Keratinocyte (primary cell): ENCODE data around the gene SKI. TPM values are rescaled to one million over a fixed set of nuclear protein-coding genes. Genes with fewer than 3 reads are reported as not detected.

ENCODE experiments used
- DNase-seq: peaks from one replicate; pipeline ENCODE4 v3.0.0-alpha.2; 2011; ENCODE audit warnings: low read depth, missing footprints, low spot score
- FAIRE-seq: peaks from 2 replicates; lab custom pipeline; 2011; peaks lifted over from hg19 to GRCh38; lab: Jason Lieb, UNC
- H2AFZ ChIP-seq: 2 replicates; pipeline ENCODE4 v1.6.0; 2012; ENCODE audit warnings: low read length, control low read depth, inconsistent platforms; ENCODE audit not compliant: control insufficient read depth
- H3K27ac ChIP-seq: 2 replicates; pipeline ENCODE4 v1.5.1; 2011; ENCODE audit warnings: low read length; ENCODE audit not compliant: control insufficient read depth, insufficient read depth
- H3K27me3 ChIP-seq: 3 replicates; pipeline ENCODE4 v1.6.0; 2011; ENCODE audit warnings: low read length; ENCODE audit not compliant: control insufficient read depth, insufficient read depth; ENCODE audit errors: extremely low read depth
- H3K36me3 ChIP-seq, 2 experiments: 2 replicates in 1 of 2; 3 replicates in 1 of 2; pipeline ENCODE4 v1.5.1; 2011; ENCODE audit warnings: low read length in 2 of 2, mild to moderate bottlenecking in 1 of 2; ENCODE audit not compliant: control insufficient read depth in 2 of 2, insufficient read depth in 2 of 2; ENCODE audit errors: extremely low read depth in 1 of 2
- H3K4me1 ChIP-seq: 3 replicates; pipeline ENCODE4 v1.5.1; 2011; ENCODE audit warnings: low read length; ENCODE audit not compliant: control insufficient read depth, insufficient read depth; ENCODE audit errors: extremely low read depth
- H3K4me2 ChIP-seq: 3 replicates; pipeline ENCODE4 v1.6.0; 2011; ENCODE audit warnings: low read depth, low read length; ENCODE audit not compliant: control insufficient read depth, insufficient read depth; ENCODE audit errors: extremely low read depth
- H3K4me3 ChIP-seq, 3 experiments: fragments of 200-600 bp in 1 of 3; sonication (generic) in 1 of 3; 2 replicates in 2 of 3; 3 replicates in 1 of 3; pipeline ENCODE4 v1.5.1; 2011 to 2016; ENCODE audit warnings: low read length in 3 of 3, mild to moderate bottlenecking in 3 of 3, control low read depth in 2 of 3, inconsistent platforms in 1 of 3, low read depth in 1 of 3, mixed read lengths in 1 of 3, mixed run types in 1 of 3, moderate library complexity in 1 of 3; ENCODE audit not compliant: control insufficient read depth in 2 of 3, insufficient read depth in 2 of 3; ENCODE audit errors: extremely low read depth in 1 of 3
- H3K79me2 ChIP-seq: 2 replicates; pipeline ENCODE4 v1.6.0; 2012; ENCODE audit warnings: low read length; ENCODE audit not compliant: control insufficient read depth, insufficient read depth
- H3K9ac ChIP-seq: 3 replicates; pipeline ENCODE4 v1.6.0; 2011; ENCODE audit warnings: low read length; ENCODE audit not compliant: control insufficient read depth, insufficient read depth; ENCODE audit errors: extremely low read depth
- H3K9me1 ChIP-seq: 3 replicates; pipeline ENCODE4 v1.6.0; 2011; ENCODE audit warnings: low read length; ENCODE audit not compliant: control insufficient read depth, insufficient read depth; ENCODE audit errors: extremely low read depth
- H3K9me3 ChIP-seq: 2 replicates; pipeline ENCODE4 v1.5.1; 2012; ENCODE audit warnings: low read depth, low read length; ENCODE audit not compliant: control insufficient read depth
- H4K20me1 ChIP-seq: 3 replicates; pipeline ENCODE4 v1.6.0; 2011; ENCODE audit warnings: low read length; ENCODE audit not compliant: control insufficient read depth, insufficient read depth; ENCODE audit errors: extremely low read depth
- EZH2 ChIP-seq: IDR thresholded peaks from one replicate; pipeline ENCODE4 v1.6.1; 2012; ENCODE audit warnings: inconsistent platforms, mild to moderate bottlenecking, low read length, moderate library complexity
- dilution Hi-C: fragments of 300-500 bp; cut with MboI; formaldehyde crosslinking; loops from one replicate; pipeline ENCODE4 v1.7.0; 2020; ENCODE audit warnings: low sequenced_read_pairs; ENCODE audit not compliant: extremely low pct_ligation_motif_present
- polyA plus RNA-seq, 5 experiments: library from polyadenylated mRNA; depleted of rRNA in 3 of 5; stranded (reverse) in 3 of 5; stranded (forward) in 1 of 5; unstranded in 1 of 5; fragments of >200 nt; gene quantifications; 1 replicate in 1 of 5; 2 replicates in 3 of 5; 3 replicates in 1 of 5; pipeline versions ENCODE4 v1.2.1 to v1.2.3, GENCODE V29; 2011 to 2012; ENCODE audit warnings: missing spikeins in 2 of 5, low read depth in 1 of 5, low replicate concordance in 1 of 5
- TF ChIP-seq, protein P1 (sequence below), 3 experiments: IDR thresholded peaks in 1 of 3; conservative IDR thresholded peaks in 1 of 3; optimal IDR thresholded peaks in 1 of 3; 2 replicates in 2 of 3; 3 replicates in 1 of 3; pipeline versions ENCODE3 to v1.5.1; 2011; ENCODE audit warnings: low read length in 3 of 3, mild to moderate bottlenecking in 3 of 3, moderate library complexity in 2 of 3, control low read depth in 1 of 3, inconsistent platforms in 1 of 3; ENCODE audit not compliant: insufficient read depth in 2 of 3; ENCODE audit errors: extremely low read depth in 1 of 3

The SKI gene
- polyA plus RNA-seq, 1 donor (not counting 4 experiments of a cell fraction or from before 2014, with no cell fraction given), result 4.8 TPM

DNA sequence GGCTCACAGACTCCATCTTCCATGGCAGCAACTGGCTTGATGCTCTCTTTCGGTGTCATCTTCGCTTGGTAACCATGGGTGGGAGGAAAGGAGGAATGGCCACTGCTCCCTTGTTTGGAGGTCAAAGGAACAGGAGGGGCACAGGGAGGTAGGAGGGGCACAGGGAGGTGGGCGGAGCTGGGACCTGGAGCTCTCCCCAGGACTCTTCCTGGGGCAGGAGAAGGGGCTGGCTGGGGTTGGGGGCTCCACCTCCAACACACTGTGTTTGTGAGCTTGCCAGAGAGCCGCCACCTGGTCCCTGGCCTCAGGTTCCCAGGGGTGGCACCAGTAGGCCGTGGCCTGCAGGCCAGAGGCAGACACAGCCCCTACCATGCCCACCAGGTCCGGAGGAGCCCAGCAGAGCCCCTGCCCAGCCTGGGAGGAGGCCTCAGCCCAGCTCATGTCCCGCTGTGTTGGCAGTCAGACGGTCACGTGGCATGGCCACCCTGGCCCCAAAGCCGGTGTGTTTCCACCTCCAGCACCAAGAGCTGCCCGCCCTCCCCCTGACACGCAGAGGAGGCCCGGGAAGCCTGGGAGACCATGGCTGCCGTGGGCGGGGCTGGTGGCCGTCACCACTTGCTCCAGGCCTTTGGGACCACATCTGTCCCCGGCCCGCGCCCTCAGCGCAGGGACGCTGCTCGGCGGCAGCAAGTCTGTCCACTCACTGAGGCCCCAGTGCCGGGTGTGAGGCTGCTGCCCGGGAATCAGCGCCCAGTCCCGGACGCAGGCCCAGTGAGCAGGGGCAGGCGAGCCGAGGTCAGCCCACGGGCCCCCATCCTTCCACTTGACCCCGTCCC, 89.3 kb downstream of the SKI start:
- dilution Hi-C loops, result no loop called here
- Histone ChIP-seq H3K27me3 (peaks cover 21% of the 10 kb centered on the region), H3K4me2 (no peak overlapping the region), H3K79me2 (no peaks in the 10 kb centered on the region), H3K9ac (no peak overlapping the region), H2AFZ (no peak overlapping the region), H3K4me3 (no peak overlapping the region), H3K9me3 (no peaks in the 10 kb centered on the region), H3K9me1 (no peaks in the 10 kb centered on the region), H4K20me1 (no peaks in the 10 kb centered on the region), H3K4me1 (peaks cover 5% of the 10 kb centered on the region), H3K27ac (no peak overlapping the region), H3K36me3 (no peaks in the 10 kb centered on the region)
- FAIRE-seq (no peak), DNase-seq (no peak)
- TF ChIP-seq EZH2, result no peak
- TF ChIP-seq, protein P1, sequence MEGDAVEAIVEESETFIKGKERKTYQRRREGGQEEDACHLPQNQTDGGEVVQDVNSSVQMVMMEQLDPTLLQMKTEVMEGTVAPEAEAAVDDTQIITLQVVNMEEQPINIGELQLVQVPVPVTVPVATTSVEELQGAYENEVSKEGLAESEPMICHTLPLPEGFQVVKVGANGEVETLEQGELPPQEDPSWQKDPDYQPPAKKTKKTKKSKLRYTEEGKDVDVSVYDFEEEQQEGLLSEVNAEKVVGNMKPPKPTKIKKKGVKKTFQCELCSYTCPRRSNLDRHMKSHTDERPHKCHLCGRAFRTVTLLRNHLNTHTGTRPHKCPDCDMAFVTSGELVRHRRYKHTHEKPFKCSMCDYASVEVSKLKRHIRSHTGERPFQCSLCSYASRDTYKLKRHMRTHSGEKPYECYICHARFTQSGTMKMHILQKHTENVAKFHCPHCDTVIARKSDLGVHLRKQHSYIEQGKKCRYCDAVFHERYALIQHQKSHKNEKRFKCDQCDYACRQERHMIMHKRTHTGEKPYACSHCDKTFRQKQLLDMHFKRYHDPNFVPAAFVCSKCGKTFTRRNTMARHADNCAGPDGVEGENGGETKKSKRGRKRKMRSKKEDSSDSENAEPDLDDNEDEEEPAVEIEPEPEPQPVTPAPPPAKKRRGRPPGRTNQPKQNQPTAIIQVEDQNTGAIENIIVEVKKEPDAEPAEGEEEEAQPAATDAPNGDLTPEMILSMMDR (optimal IDR thresholded peaks at IDR 0.05 in 1 of 3, IDR thresholded peaks at IDR 0.05 in 1 of 3, conservative IDR thresholded peaks at IDR 0.05 in 1 of 3; ENCODE audit: extremely low read depth in 1 of 3, insufficient read depth in 2 of 3, low read length in 3 of 3), result no peak

DNA sequence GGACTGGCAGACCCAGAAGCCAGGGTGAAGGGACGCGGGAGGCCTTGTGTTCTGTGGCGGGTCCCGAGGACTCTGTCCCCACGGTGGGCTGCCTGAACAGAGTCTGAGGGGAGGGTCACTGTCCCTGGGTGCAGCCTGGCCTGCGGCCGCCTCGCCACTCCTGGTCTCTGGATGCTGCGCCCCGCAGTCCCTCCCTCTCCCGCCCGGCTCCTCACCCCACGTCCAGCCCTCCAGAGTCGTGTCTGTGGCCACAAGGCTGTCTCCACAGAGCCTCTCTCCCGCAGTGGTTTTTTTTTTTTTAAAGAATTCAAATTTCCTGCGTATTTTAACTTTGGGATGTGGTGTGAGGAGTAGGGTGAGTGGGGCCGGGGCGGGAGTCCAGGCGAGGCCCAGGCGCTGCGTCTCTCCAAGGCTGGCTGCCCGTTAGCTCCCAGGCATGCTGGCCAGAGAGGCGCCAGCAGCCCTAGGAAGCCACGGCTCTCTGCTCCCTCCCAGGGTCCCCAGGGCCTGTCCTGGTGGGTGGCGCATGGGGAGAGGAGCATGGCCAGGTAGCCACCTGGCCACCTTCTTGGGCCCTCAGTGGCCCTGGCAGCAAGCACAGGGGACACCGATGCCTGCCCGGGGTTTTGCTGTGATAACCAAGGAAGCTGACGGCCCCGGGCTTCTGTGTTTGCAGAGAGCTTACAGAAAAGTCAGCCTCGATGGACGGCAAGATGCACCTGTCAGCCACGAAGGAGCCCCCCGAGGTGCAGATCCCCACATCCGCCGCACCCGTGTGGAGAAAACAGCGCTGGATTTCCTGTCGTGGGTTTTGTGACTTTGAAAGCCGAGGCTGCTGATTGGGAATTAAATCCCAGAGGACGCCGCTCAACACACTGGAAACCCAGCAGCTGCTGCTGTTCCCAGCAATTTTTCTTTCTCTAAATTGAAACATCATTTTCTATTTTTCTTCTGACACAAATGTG, 90.5 kb downstream of the SKI start:
- Histone ChIP-seq H3K79me2 (no peaks in the 10 kb centered on the region), H3K27ac (no peak overlapping the region), H4K20me1 (no peaks in the 10 kb centered on the region), H3K4me3 (no peak overlapping the region), H3K4me2 (no peak overlapping the region), H3K4me1 (peaks cover 7% of the 10 kb centered on the region), H3K9me1 (no peaks in the 10 kb centered on the region), H3K9ac (no peak overlapping the region), H3K9me3 (no peaks in the 10 kb centered on the region), H3K36me3 (no peaks in the 10 kb centered on the region), H3K27me3 (peaks cover 29% of the 10 kb centered on the region), H2AFZ (no peak overlapping the region)
- FAIRE-seq (no peak), DNase-seq (no peak)
- no peak for TF ChIP-seq EZH2
- TF ChIP-seq, protein P1 (optimal IDR thresholded peaks at IDR 0.05 in 1 of 3, IDR thresholded peaks at IDR 0.05 in 1 of 3, conservative IDR thresholded peaks at IDR 0.05 in 1 of 3; ENCODE audit: extremely low read depth in 1 of 3, insufficient read depth in 2 of 3, low read length in 3 of 3), result no peak
- dilution Hi-C loops, result no loop called here
